CD4-positive, alpha-beta T cell treated with Interleukin-21 for 1 hour (primary cell): ENCODE results near the gene LMX1A.

ENCODE experiments used
- DNase-seq: peaks from one replicate; pipeline ENCODE4 v3.0.0-alpha.2; 2020

Gene LMX1A

DNA sequence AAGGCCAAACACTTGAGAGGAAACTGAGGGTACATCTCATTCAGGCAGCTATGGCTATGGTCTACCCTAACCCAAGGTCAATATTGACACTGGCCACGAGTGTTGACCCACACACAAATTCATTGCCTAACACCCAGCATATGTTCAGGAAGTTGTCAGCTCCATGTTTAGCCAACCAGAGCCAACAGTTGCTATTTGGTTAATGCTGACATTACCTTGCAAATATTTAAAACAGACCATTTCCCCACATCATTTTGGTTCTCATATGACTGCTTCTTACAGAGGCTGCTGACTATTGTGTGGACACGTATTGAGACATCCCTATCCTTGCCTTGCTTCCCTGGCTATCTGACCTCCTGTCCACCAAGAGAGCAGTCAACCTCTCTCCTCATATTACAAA lies 97.3 kb downstream of the LMX1A start:
- no peak for DNase-seq

DNA sequence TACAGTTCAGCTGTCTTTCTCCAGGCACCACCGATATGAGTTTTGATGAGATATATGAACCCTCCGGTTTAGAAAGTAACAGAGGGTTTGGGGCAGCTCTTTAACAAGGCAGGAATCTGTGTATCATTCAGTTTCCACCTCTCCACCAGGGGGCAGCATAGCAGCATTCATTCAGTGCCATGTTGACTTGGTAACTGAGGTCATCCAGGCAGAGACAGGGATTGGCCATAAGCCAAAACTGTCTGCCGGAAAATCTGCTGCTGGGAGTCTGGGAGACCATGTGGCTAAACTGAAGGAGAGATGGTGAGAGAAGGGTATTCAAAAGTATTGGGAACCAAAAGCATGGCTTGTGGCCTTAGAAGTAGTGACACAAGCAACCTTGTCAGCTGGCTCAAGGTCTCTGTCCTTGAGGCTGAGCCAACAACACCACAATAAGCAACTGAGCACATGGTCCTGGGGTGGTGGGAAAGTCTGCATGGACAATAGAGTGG lies 98.5 kb downstream of the LMX1A start:
- peak; percentile 3 for DNase-seq

DNA sequence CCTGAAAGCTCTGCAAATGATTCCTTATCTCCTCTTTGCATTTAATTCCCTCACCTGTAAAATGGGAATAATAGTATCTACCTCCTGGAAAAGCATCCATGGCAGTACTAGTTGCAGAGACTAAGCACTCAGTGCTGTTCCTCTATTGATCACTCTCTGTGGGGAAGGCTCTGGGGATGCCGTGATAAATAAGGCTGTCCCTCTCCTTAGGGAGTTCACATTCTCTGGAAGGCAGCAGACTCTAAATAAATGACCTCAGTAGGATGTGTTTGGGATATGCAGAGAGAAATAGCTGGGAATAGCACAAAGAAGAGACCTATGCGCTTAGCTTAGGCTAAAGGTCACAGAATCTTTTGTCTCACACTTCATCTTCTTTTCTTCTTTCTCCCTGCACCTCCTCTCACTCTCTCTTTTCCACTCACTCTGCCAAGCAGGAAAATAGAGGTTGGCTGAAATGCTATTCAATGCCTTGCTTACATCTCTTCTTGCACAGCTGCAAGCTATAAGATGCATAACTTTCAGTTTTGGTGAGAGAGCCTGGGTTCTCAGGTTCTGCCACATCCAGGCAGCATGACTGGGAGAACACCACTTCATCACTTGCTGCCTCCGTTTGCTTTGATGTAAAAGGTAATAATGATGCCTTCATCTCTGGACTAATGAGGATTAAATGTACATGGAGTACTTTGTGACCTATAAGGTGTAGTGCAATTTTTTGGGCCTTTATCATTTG lies 101.5 kb downstream of the LMX1A start:
- no peak for DNase-seq

DNA sequence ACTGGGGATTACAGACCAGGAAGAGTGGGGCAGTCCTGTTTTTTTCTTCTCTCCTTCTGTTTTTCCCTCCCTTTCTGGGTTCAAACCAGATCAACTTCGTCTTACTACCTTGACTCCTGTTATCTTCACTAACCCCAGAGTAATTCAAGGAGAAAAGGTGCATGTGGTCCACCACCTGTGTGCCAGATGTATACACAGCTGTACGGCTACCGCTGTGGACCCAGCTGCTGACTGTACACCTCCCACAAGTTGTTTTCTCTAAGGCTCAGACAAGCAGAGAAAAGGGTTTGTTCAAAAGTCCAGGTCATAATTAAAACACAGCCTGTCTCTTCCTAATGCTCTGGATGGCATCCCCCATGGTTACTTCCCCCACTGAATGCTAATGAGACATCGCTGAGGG lies 102.1 kb downstream of the LMX1A start:
- DNase-seq, result no peak

DNA sequence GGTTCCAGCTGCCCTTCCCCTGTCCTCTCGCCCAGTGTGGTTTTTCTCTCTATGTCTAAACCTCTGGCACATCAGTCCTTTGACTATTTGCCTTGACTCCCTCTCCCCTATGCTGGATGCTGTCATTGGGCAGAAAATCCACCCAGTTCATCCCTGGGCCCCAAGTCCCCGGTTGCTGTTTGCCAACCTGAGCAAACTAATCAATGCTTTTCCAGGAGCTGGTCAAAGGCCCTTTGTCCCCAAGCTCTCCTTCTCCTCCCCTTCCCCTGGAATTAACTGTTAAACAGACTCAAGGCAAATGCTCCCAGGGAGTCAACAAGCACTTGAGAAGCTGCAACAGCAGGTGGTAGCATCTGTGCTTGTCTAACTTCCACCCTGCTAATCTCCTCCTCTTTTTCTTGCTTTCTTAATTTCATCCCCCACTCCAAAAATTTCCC lies 102.7 kb downstream of the LMX1A start:
- DNase-seq, result no peak

- no peak for DNase-seq
Measured at GRCh38 chr1:165248969-165249571, 107.4 kb downstream of the LMX1A start.

DNA sequence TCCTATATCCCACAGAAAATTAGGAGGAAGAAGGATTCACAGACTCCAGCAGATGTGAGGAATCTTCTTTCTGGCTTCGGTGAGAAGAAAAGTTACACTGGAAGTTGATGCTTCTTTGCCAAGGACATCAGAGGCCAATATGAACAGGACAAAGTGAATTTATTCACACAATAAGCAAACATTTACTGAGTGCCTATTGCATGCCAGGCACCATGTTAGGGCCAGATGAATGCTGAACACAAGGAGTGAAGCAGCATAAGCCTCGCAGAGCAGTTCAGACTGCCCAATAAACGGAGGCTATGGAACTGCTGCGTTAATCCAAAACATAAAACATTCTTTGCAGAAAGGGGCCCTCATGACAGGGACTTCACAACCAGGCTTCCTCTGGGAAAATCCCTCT lies 114.6 kb downstream of the LMX1A start:
- DNase-seq, result no peak

GRCh38 chr1:165241321-165241720 lies 115.2 kb downstream of the LMX1A start:
- DNase-seq, result no peak

- DNase-seq, result no peak
Measured at GRCh38 chr1:165240492-165240891, 116.0 kb downstream of the LMX1A start.

- no peak for DNase-seq
Measured at GRCh38 chr1:165239873-165240272, 116.6 kb downstream of the LMX1A start.

GRCh38 chr1:165235777-165236291 lies 120.7 kb downstream of the LMX1A start:
- DNase-seq, result no peak

DNA sequence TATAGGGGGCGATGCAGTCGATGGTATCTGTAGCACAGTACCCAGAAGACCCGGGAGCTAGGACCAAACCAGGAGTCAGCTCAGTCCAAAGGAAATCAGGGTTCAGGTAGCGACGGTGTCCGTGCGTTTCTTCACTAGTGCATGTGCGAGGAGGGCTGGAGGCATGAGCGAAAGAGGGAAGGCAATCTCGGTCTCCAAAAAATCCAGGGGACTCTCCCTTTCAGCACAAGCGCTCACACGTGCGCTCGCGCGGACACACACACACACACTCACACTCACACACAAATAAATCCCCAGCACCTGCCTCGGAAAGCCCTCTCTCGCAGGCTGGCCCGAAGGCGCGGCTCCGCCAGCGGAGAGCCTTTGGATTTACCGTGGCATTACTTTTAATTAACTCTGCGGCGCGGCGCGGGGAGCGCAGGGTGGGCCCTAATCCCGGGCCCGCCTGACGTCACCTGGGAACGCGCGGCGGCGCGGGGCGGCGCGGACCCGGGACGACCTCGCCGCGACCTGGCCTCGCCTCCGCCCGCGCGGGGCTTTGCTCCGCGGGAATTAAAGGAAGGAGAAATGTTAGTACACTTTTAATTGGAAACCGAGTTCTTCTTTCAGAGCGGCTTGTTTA lies 121.2 kb downstream of the LMX1A start:
- no peak for DNase-seq

DNA sequence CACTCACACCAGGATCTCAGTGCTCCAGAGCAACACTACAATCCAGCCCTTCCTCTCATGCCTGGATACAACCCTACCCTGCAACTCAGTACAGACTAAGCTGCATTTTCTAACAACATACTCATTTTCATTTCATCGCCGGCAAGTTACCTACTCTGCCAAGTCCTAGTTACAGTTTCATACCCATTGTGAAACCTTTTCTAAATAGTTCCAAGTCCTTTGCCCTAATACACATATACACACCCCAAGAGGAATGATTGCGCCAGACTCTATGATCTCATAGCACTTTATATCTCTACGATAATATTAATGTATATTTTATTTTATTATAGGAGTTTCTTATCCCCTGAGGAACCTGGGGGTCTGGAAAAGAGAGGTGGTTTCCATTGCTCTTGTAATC lies 122.4 kb downstream of the LMX1A start:
- DNase-seq, result no peak

- DNase-seq, result no peak
Measured at GRCh38 chr1:165228676-165229075, 127.8 kb downstream of the LMX1A start.

- no peak for DNase-seq
Measured at GRCh38 chr1:165228111-165228655, 128.3 kb downstream of the LMX1A start.

- DNase-seq, result no peak
Measured at GRCh38 chr1:165226326-165226725, 130.2 kb downstream of the LMX1A start.

- DNase-seq, result no peak
Measured at GRCh38 chr1:165225650-165226049, 130.9 kb downstream of the LMX1A start.

DNA sequence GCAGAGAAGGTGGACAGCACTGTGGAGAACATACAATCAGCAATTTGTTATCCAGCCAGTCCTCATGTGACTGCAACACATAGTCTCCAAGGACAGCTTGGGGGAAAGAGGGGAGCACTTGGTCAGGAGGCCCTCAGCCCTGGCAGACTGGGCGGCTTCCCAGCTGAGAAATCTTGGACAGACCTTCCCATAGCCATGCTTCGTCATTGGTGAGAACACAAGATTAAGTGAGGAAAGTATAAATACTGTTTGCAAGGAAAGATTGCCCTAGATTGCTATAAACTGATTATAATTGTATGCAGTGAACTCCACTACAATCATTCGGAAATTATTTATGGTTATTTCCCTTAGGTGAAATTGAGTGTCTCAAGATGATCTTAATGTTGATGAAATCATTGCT lies 131.5 kb downstream of the LMX1A start:
- DNase-seq, result no peak

DNA sequence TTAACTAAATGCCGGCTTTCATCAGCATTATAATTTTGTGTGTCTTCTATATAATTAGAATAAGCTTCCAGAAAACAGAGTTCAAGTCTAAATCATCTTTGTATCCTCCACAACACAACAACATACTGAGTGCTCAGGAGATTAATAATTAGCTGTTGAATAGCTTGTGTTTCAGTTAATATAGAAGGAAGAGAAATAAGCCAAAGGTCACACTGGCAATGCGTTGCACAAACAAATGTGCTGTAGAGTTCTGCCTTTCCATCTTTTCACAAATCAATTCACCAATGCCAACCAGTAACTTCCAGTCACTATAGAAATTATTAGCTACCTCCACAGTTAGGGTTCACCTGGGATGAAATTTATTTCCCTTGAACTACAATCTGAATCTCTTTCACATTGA lies 132.0 kb downstream of the LMX1A start:
- DNase-seq, result no peak

- no peak for DNase-seq
Measured at GRCh38 chr1:165222580-165222979, 133.9 kb downstream of the LMX1A start.

GRCh38 chr1:165218731-165219130 lies 137.8 kb downstream of the LMX1A start:
- DNase-seq, result no peak

DNA sequence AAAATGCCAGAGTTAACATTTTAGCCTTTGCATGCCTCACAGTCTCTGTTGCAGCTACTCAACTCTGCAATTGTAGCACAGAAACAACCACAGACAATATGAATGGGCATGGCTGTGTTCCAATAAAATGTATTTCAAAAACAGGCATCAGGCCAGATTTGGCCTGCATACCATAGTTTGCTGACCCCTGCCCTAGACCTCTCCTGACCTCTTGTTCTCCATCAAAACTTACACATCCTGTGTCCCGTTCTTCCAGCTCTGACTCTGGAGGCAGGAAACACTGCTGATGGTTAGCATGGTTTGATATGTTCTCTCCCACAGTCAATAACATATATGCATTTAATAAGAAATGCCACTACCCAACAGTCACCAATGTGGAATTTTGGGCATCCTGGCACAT lies 138.6 kb downstream of the LMX1A start:
- no peak for DNase-seq

GRCh38 chr1:165216254-165216653 lies 140.3 kb downstream of the LMX1A start:
- DNase-seq, result no peak

GRCh38 chr1:165215676-165216075 lies 140.8 kb downstream of the LMX1A start:
- no peak for DNase-seq
